SK-N-SH treated with all-trans-retinoic acid at 6 μM for 48 hours (cell line): ENCODE results near the gene RTBDN.

Experiments used
- CREB5 ChIP-seq: fragments of 250-450 bp; sonication (Bioruptor Pico); IDR thresholded peaks from 2 replicates; pipeline ENCODE4 v1.5.1; 2020; ENCODE audit warnings: low read depth, mild to moderate bottlenecking, moderate library complexity
- ESRRG ChIP-seq: fragments of 250-450 bp; sonication (Bioruptor Pico); IDR thresholded peaks from 2 replicates; pipeline ENCODE4 v1.6.1; 2021; ENCODE audit warnings: mild to moderate bottlenecking
- OSR1 ChIP-seq: fragments of 250-450 bp; sonication (Bioruptor Pico); IDR thresholded peaks from 2 replicates; pipeline ENCODE4 v1.8.0; 2022; ENCODE audit warnings: moderate library complexity, mild to moderate bottlenecking, inconsistent platforms
- PPARA ChIP-seq: fragments of 250-450 bp; sonication (Bioruptor Pico); IDR thresholded peaks from 2 replicates; pipeline ENCODE4 v1.5.0; 2020; ENCODE audit warnings: mild to moderate bottlenecking, borderline replicate concordance
- TCF4 ChIP-seq: fragments of 250-450 bp; sonication (Bioruptor Pico); IDR thresholded peaks from 2 replicates; pipeline ENCODE4 v1.8.0; 2021; ENCODE audit warnings: mild to moderate bottlenecking, moderate library complexity, borderline replicate concordance
- ZC3H10 ChIP-seq: fragments of 250-450 bp; sonication (Bioruptor Pico); IDR thresholded peaks from 2 replicates; pipeline ENCODE4 v1.5.1; 2021; ENCODE audit warnings: mild to moderate bottlenecking, moderate library complexity
- ZFP30 ChIP-seq: fragments of 450-650 bp; formaldehyde crosslinking; IDR thresholded peaks from 2 replicates; pipeline ENCODE4 v1.5.0; 2022; ENCODE audit warnings: mild to moderate bottlenecking, moderate library complexity

- TF ChIP-seq CREB5 (CRISPR knock-in tag) (no peak), ZC3H10 (CRISPR knock-in tag) (no peak), ESRRG (CRISPR knock-in tag) (no peak), ZFP30 (no peak), OSR1 (CRISPR knock-in tag) (no peak), PPARA (CRISPR knock-in tag) (no peak), TCF4 (CRISPR knock-in tag) (no peak)
Observed at GRCh38 chr19:12797141-12797587, 37.2 kb downstream of the RTBDN start.
